ENCODE results near the gene RUFY4.
"Not testable (repeated sequence)": the region's sequence is repeated elsewhere in the genome, so short reads cannot be mapped to it uniquely, and the experiment has no call there.

Gene RUFY4

GRCh38 chr2:218083352-218083676, 14.3 kb downstream of the RUFY4 start:
- Histone ChIP-seq H3K36me3 (no peaks in the 10 kb centered on the region), H3K27me3 (no peaks in the 10 kb centered on the region), H3K27ac (no peak overlapping the region), H4K20me1 (no peaks in the 10 kb centered on the region), H3K4me3 (no peak overlapping the region), H3K9me3 (replicated peaks in 1 of 11) (peaks cover 10 to 35% (median 16%) of the 10 kb centered on the region in 11 experiments), H3K4me1 (peaks cover 4 to 27% (median 18%) of the 10 kb centered on the region in 10 experiments; a peak in 17 of 20 replicates), H3K9ac (no peak overlapping the region), H3K4me2 (no peak overlapping the region)
- TF ChIP-seq Cebpa-rat (IDR thresholded peaks at IDR 0.05), result no peak

- TF ChIP-seq Cebpa-rat (IDR thresholded peaks at IDR 0.05), result no peak
- Histone ChIP-seq H3K4me1 (peaks cover 1 to 11% (median 9%) of the 10 kb centered on the region in 10 experiments; a peak in 15 of 20 replicates), H3K27me3 (no peaks in the 10 kb centered on the region), H3K4me2 (no peak overlapping the region), H3K36me3 (no peaks in the 10 kb centered on the region), H3K9me3 (replicated peaks in 1 of 11) (peaks cover 10 to 35% (median 16%) of the 10 kb centered on the region in 11 experiments), H4K20me1 (no peaks in the 10 kb centered on the region), H3K9ac (no peak overlapping the region), H3K4me3 (no peak overlapping the region), H3K27ac (no peak overlapping the region)
These were observed 17.4 kb downstream of the RUFY4 start for GRCh38 chr2:218086478-218086877.

DNA sequence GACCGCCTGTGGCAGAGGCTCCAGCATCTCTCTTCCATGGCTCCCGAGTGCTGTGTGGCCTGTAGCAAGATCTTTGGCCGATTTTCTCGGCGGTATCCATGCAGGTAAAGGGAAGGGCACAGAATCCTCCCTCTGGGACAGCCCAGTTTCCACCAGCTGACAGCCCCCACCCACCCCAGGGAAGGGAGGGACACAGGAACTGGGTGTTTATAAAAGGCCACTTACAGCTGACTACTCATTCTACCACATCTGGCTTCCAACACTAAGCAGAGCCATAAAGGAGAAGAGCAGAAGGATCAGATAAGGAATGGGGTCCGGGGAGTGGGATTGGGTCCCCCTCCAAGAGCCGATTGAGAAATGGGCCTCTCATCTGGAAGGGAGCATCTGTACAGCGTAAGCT, 20.2 kb downstream of the RUFY4 start:
- Histone ChIP-seq H3K9me3 (replicated peaks in 1 of 11) (peaks cover 10 to 35% (median 16%) of the 10 kb centered on the region in 11 experiments), H3K27me3 (no peaks in the 10 kb centered on the region), H3K4me3 (no peak overlapping the region), H3K9ac (no peak overlapping the region), H3K4me2 (no peak overlapping the region), H3K36me3 (no peaks in the 10 kb centered on the region), H4K20me1 (no peaks in the 10 kb centered on the region), H3K4me1 (no peaks in the 10 kb centered on the region), H3K27ac (no peak overlapping the region)
- TF ChIP-seq Cebpa-rat (IDR thresholded peaks at IDR 0.05), result no peak

DNA sequence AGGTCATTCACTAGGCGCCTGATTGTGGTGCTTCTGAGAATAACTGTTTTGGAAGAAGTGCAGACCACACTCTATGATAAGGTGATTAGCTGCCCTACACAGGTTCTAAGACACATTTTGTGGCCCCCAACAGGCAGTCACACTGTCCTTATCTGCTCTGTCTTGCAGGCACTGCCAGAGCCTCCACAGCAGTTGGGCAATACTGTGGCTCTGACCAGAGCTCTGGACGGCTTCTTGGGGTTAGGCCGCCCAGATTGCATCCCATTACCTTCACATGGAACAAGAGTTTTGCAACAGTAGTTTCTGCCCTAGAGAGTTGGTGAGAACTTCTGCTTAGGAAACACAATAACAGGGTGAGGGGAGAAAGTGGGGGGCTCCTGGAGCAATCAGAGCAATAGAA, 22.7 kb downstream of the RUFY4 start:
- Histone ChIP-seq H3K4me2 (no peak overlapping the region), H3K9ac (no peak overlapping the region), H3K27me3 (no peaks in the 10 kb centered on the region), H4K20me1 (no peaks in the 10 kb centered on the region), H3K36me3 (no peaks in the 10 kb centered on the region), H3K9me3 (replicated peaks in 1 of 11) (peaks cover 2 to 15% (median 9%) of the 10 kb centered on the region in 11 experiments), H3K4me1 (no peaks in the 10 kb centered on the region), H3K4me3 (no peak overlapping the region), H3K27ac (no peak overlapping the region)
- no peak for TF ChIP-seq Cebpa-rat (IDR thresholded peaks at IDR 0.05)

GRCh38 chr2:218093879-218094278, 24.8 kb downstream of the RUFY4 start:
- Histone ChIP-seq H3K9me3 (replicated peaks in 1 of 11) (peaks cover 0 to 14% (median 7%) of the 10 kb centered on the region in 11 experiments; a peak in 8 of 22 replicates), H3K4me2 (no peak overlapping the region), H3K4me3 (no peak overlapping the region), H3K4me1 (no peaks in the 10 kb centered on the region), H3K27ac (no peak overlapping the region), H4K20me1 (no peaks in the 10 kb centered on the region), H3K27me3 (no peaks in the 10 kb centered on the region), H3K36me3 (no peaks in the 10 kb centered on the region), H3K9ac (no peak overlapping the region)
- TF ChIP-seq Cebpa-rat (IDR thresholded peaks at IDR 0.05), result no peak

DNA sequence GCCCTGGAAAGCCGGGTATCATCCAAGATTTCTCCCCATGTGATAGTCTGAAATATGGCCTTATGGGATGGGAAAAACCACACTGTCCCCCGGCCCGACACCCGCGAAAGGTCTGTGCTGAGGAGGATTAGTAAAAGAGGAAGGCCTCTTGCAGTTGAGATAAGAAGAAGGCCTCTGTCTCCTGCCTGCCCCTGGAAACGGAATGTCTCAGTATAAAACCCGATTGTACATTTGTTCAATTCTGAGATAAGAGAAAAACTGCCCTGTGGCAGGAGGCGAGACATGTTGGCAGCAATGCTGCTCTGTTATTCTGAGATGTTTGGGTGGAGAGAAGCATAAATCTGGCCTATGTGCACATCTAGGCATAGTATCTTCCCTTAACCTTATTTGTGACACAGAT, 26.8 kb downstream of the RUFY4 start:
- TF ChIP-seq Cebpa-rat (IDR thresholded peaks at IDR 0.05), result no peak
- H3K4me3 ChIP-seq, result no peak overlapping the region
- H4K20me1 ChIP-seq, result no peaks in the 10 kb centered on the region
- no peaks in the 10 kb centered on the region for H3K36me3 ChIP-seq
- H3K27ac ChIP-seq, result no peak overlapping the region
- H3K4me1 ChIP-seq, result no peaks in the 10 kb centered on the region
- H3K9me3 ChIP-seq (replicated peaks in 1 of 11), result peaks cover 0 to 26% (median 8%) of the 10 kb centered on the region in 11 experiments; a peak in 9 of 22 replicates
- H3K9ac ChIP-seq, result no peak overlapping the region
- no peaks in the 10 kb centered on the region for H3K27me3 ChIP-seq
- H3K4me2 ChIP-seq, result no peak overlapping the region

DNA sequence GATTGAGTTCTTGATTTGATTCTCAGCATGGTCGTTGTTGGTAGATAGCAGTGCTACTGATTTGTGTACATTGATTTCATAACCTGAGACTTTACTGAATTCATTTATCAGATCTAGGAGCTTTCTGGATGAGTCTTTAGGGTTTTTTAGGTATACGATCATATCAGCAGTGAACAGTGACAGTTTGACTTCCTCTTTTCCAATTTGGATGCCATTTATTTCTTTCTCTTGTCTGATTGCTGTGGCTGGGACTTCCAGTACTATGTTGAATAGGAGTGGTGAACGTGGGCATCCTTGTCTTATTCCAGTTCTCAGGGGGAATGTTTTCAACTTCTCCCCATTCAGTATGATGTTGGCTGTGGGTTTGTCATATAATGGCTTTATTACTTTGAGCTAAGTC, 28.9 kb downstream of the RUFY4 start:
- Histone ChIP-seq H4K20me1 (no peaks in the 10 kb centered on the region), H3K4me1 (no peaks in the 10 kb centered on the region), H3K9me3 (replicated peaks in 1 of 11) (peaks cover 0 to 26% (median 8%) of the 10 kb centered on the region in 11 experiments; a peak in 9 of 22 replicates), H3K9ac (no peak overlapping the region), H3K36me3 (no peaks in the 10 kb centered on the region), H3K4me3 (no peak overlapping the region), H3K27ac (no peak overlapping the region), H3K4me2 (no peak overlapping the region), H3K27me3 (no peaks in the 10 kb centered on the region)
- no peak for TF ChIP-seq Cebpa-rat (IDR thresholded peaks at IDR 0.05)

DNA sequence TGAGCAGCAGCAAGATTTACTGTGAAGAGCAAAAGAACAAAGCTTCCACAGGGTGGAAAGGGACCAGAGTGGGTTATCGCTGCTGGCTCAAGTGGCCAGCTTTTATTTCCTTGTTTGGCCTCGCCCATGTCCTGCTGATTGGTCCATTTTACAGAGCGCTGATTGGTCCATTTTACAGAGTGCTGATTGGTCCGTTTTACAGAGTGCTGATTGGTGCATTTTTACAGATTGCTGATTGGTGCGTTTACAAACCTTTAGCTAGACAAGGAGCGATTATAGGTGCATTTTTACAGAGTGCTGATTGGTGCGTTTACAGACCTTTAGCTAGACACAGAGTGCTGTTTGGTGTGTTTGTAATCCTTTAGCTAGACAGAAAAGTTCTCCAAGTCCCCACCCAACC, 39.8 kb downstream of the RUFY4 start:
- not testable (repeated sequence) for H4K20me1 ChIP-seq, H3K36me3 ChIP-seq, H3K4me2 ChIP-seq, H3K4me3 ChIP-seq, H3K4me1 ChIP-seq, H3K27ac ChIP-seq, H3K9ac ChIP-seq, H3K27me3 ChIP-seq
- peaks cover 44 to 66% (median 57%) of the 10 kb centered on the region in 11 experiments for H3K9me3 ChIP-seq (replicated peaks in 1 of 11)

DNA sequence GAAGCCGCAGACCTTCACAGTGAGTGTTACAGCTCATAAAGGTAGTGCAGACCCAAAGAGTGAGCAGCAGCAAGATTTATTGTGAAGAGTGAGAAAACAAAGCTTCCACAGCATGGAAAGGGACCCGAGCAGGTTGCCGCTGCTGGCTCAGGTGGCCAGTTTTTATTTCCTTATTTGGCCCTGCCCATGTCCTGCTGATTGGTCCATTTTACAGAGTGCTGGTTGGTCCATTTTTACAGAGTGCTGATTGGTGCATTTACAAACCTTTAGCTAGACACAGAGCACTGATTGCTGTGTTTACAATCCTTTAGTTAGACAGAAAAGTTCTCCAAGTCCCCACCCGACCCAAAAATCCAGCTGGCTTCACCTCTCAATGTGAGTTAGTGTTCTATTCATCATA, 52.7 kb downstream of the RUFY4 start:
- H3K4me2 ChIP-seq, H3K36me3 ChIP-seq, H3K4me3 ChIP-seq, H3K27ac ChIP-seq, H3K9ac ChIP-seq, H3K27me3 ChIP-seq, H4K20me1 ChIP-seq: not testable (repeated sequence)
- peaks cover 31 to 53% (median 43%) of the 10 kb centered on the region in 11 experiments for H3K9me3 ChIP-seq (replicated peaks in 1 of 11)
- peaks cover 14 to 18% (median 17%) of the 10 kb centered on the region in 10 experiments for H3K4me1 ChIP-seq

DNA sequence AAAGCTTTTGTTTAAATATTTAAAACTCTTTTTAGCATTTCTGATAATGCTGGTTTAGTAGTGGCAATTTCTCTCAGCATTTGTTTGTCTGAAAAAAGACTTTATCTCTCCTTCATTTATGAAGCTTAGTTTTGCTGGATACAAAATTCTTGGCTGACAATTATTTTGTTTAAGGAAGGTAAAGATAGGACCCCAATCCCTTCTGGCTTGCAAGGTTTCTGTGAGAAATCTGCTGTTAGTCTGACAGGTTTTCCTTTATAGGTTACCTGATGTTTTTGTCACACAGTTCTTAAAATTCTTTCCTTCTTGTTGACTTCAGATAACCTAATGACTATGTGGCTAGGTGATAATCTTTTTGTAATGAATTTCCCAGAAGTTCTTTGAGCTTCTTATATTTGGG, 53.2 kb downstream of the RUFY4 start:
- not testable (repeated sequence) for H4K20me1 ChIP-seq, H3K4me2 ChIP-seq, H3K9ac ChIP-seq, H3K36me3 ChIP-seq, H3K4me3 ChIP-seq, H3K27ac ChIP-seq, H3K27me3 ChIP-seq
- peaks cover 26 to 48% (median 39%) of the 10 kb centered on the region in 11 experiments for H3K9me3 ChIP-seq (replicated peaks in 1 of 11)
- peaks cover 14 to 18% (median 17%) of the 10 kb centered on the region in 10 experiments for H3K4me1 ChIP-seq
